Dermis blood vessel endothelial cell (primary cell): ENCODE results near the gene ESYT2. TPM values are rescaled to one million over a fixed set of nuclear protein-coding genes. Genes with fewer than 3 reads are reported as not detected.
"Not testable (repeated sequence)": the region's sequence is repeated elsewhere in the genome, so short reads cannot be mapped to it uniquely, and the experiment has no call there.

Experiments used
- DNase-seq: peaks from one replicate; pipeline ENCODE4 v3.0.0; 2010
- total RNA-seq: library from RNA; depleted of rRNA; stranded (reverse); fragments of >200 nt; gene quantifications from 2 replicates; pipeline ENCODE4 v1.2.3, GENCODE V29; 2014

The ESYT2 gene
- total RNA-seq, 1 donor from 2014 or later: 67.6 TPM

GRCh38 chr7:158723266-158723665, 106.0 kb downstream of the ESYT2 start:
- DNase-seq: no peak

- DNase-seq: no peak
These were observed 106.6 kb downstream of the ESYT2 start for GRCh38 chr7:158722574-158723237.

- no peak for DNase-seq
These were observed 109.2 kb downstream of the ESYT2 start for GRCh38 chr7:158720112-158720511.

GRCh38 chr7:158716802-158717201, 112.5 kb downstream of the ESYT2 start:
- no peak for DNase-seq

- no peak for DNase-seq
These were observed 118.6 kb downstream of the ESYT2 start for GRCh38 chr7:158710651-158711102.

GRCh38 chr7:158707610-158708009, 121.7 kb downstream of the ESYT2 start:
- DNase-seq: no peak

- DNase-seq: no peak
These were observed 122.4 kb downstream of the ESYT2 start for GRCh38 chr7:158706710-158707590.

- no peak for DNase-seq
These were observed 123.0 kb downstream of the ESYT2 start for GRCh38 chr7:158706273-158706704.

- DNase-seq: peak; percentile 24
These were observed 124.0 kb downstream of the ESYT2 start for GRCh38 chr7:158705234-158705850.

- peak; percentile 98 for DNase-seq
These were observed 124.6 kb downstream of the ESYT2 start, which contains the start of gene NCAPG2 for GRCh38 chr7:158704524-158705233. TSS of gene NCAPG2 (minus strand) at chr7:158704804. CDS start at chr7:158701899, 2,905 bp downstream.

GRCh38 chr7:158703679-158704523, 125.4 kb downstream of the ESYT2 start:
- DNase-seq: not testable (repeated sequence)

GRCh38 chr7:158702944-158703343, 126.4 kb downstream of the ESYT2 start:
- no peak for DNase-seq

GRCh38 chr7:158702196-158702595, 127.1 kb downstream of the ESYT2 start:
- no peak for DNase-seq

GRCh38 chr7:158700008-158700407, 129.3 kb downstream of the ESYT2 start:
- no peak for DNase-seq

- no peak for DNase-seq
These were observed 130.0 kb downstream of the ESYT2 start for GRCh38 chr7:158699341-158699740.

- no peak for DNase-seq
These were observed 130.6 kb downstream of the ESYT2 start for GRCh38 chr7:158698657-158699195.

GRCh38 chr7:158697597-158697996, 131.7 kb downstream of the ESYT2 start:
- not testable (repeated sequence) for DNase-seq

- peak; percentile 91 for DNase-seq
These were observed 133.4 kb downstream of the ESYT2 start for GRCh38 chr7:158695726-158696452.

GRCh38 chr7:158695056-158695455, 134.3 kb downstream of the ESYT2 start:
- DNase-seq: no peak

- no peak for DNase-seq
These were observed 134.7 kb downstream of the ESYT2 start for GRCh38 chr7:158694650-158695049.

GRCh38 chr7:158689488-158689887, 139.8 kb downstream of the ESYT2 start:
- no peak for DNase-seq
